ENCODE results near the gene TAF1D.

The TAF1D gene

DNA sequence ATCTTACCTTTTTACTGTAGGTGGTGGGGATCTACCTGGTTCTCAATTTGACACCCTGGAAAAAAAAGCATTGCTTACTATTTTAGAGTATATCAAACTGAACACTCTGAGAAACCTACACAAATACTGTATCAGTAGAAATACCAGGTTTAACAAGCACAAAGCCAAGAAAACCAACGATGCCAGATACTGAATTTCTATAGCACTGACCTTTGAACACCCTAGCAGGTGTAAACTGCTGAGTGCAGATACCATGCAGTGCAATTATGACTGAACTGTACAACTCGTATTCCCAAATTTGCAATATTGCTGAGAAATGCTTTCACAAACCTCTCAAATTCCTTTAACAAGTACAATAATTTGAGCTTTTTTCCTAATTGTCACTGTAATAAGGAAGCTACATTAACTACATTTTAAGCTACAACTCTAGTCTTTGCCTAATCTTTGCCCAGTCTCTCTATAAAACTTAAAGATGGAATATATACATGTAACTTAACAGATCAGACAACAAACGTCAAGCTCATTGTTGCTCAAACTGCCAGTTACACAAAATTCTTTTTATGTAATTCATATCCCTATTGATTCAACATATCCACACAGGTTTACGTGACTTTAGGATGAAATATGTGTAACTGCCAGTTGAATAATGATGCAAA, 8.9 kb downstream of the TAF1D start:
- TF ChIP-seq ARNT (IDR thresholded peaks at IDR 0.05) (no peak), BHLHE40 (IDR thresholded peaks at IDR 0.05; ENCODE audit: borderline replicate concordance) (no peak), FOXM1 (IDR thresholded peaks at IDR 0.05; ENCODE audit: borderline replicate concordance) (no peak), NFRKB (IDR thresholded peaks at IDR 0.05) (no peak), FOXK2 (IDR thresholded peaks at IDR 0.05) (no peak), CTBP1 (IDR thresholded peaks at IDR 0.05; ENCODE audit: borderline replicate concordance) (no peak), SP1 (IDR thresholded peaks at IDR 0.05) (no peak), LEF1 (IDR thresholded peaks at IDR 0.05; ENCODE audit: borderline replicate concordance) (no peak)
- TF ChIP-seq, protein P1, sequence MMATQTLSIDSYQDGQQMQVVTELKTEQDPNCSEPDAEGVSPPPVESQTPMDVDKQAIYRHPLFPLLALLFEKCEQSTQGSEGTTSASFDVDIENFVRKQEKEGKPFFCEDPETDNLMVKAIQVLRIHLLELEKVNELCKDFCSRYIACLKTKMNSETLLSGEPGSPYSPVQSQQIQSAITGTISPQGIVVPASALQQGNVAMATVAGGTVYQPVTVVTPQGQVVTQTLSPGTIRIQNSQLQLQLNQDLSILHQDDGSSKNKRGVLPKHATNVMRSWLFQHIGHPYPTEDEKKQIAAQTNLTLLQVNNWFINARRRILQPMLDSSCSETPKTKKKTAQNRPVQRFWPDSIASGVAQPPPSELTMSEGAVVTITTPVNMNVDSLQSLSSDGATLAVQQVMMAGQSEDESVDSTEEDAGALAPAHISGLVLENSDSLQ (IDR thresholded peaks at IDR 0.05) = no peak
- DNase-seq (ENCODE audit: extremely low spot score) = no peak
- POLR2A ChIA-PET = interaction anchor here (0.7 to 5.4 kb wide), 2 partner anchors 8 to 10 kb away, joined by 3 to 40 read pairs; partner anchors contain the start of genes C11orf54 and TAF1D
- CTCF ChIA-PET = no interaction called here

DNA sequence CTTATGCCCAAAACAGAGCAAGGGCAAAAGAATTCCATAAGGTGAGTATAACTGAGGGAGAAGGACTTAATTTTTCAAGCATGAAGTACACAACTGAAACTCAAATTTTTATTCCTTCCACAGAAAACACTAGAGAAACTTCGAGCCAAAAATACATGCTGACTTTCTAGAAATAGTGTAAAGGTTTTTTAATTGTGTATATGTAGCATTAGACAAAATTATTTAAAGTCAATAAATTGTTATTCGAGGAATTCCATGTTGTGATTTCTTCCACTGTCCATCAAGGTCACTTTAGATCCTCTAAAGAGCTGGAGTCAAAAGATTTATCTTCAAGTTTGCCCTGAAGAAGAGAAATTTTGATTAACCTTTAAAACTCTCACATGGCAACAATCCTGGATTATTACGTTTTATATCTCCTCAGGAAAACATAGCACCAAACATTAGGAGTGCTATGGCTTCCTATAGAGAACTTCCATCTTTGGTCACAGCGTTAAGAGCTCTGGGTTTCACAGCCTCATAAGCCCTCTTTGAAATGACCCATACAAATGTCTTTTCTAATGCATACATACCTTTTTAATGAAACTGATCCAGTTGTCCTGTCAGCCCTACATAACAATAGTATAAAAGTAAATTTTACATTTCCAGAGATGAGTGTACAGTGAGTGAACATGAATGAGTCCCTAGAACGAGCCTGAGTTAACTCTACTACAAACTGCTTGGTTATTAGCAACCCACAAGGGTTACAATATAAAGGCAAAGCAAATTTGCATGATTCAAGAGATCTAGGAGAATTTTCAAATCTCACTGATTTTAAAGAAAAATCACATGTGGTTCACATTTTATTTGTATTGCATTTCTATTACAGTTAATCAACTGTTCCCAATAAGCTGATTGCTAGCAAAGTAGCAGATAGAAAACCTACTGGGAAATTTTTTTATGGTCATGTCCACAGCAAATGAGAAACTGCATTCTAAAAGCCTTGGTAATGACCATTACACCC, 10.9 kb downstream of the TAF1D start:
- ChIA-PET CTCF (interaction anchor here (1.1 kb wide), 1 partner anchor 496 kb away, joined by 3 read pairs; no protein-coding TSS in a partner anchor), POLR2A (interaction anchor here (1.0 to 5.4 kb wide), 2 partner anchors 10 to 54 kb away, joined by 4 to 40 read pairs; partner anchors contain the start of genes C11orf54, MED17 and TAF1D)
- TF ChIP-seq TARDBP (IDR thresholded peaks at IDR 0.05) = no peak
- TF ChIP-seq, protein P1 (IDR thresholded peaks at IDR 0.05) = no peak
- TF ChIP-seq BHLHE40 (IDR thresholded peaks at IDR 0.05; ENCODE audit: borderline replicate concordance) = no peak
- TF ChIP-seq CTBP1 (IDR thresholded peaks at IDR 0.05; ENCODE audit: borderline replicate concordance) = no peak
- TF ChIP-seq FOXM1 (IDR thresholded peaks at IDR 0.05; ENCODE audit: borderline replicate concordance) = no peak
- no peak for DNase-seq (ENCODE audit: extremely low spot score)

DNA sequence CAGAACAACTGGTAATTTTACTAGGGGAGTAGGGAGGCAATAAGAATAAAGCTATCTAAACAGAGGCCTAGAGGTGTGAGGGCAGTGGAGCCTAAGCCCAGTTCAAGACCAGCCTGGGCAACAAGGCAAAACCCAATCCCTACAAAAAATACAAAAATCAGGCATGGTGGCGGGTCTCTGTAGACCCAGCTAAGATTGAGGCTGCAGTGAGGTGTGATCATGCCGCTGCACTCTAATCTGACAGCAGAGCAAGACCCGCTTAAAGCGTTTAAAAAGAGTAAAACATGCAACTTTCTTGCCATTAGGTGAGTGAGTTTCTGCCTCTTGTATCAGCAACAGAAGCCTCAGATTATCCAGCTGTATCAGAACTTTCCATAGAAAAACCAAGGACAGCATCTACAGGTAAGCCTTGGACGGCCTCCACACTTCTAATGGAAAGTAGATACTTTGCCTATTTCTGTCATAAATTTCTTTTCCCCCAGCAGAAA, 12.1 kb downstream of the TAF1D start:
- DNase-seq (ENCODE audit: extremely low spot score) = no peak
- POLR2A ChIA-PET = interaction anchor here (5.4 kb wide), 1 partner anchor 12 kb away, joined by 40 read pairs; the partner anchor contains the start of genes C11orf54 and TAF1D

GRCh38 chr11:93728792-93729128, 12.5 kb downstream of the TAF1D start:
- DNase-seq (ENCODE audit: extremely low spot score) = no peak
- POLR2A ChIA-PET = interaction anchor here (5.4 kb wide), 1 partner anchor 12 kb away, joined by 40 read pairs; the partner anchor contains the start of genes C11orf54 and TAF1D
- CTCF ChIA-PET = no interaction called here
- TF ChIP-seq BHLHE40 (IDR thresholded peaks at IDR 0.05; ENCODE audit: borderline replicate concordance) = no peak
- no peak for TF ChIP-seq SUZ12 (IDR thresholded peaks at IDR 0.05)
- TF ChIP-seq ARNT (IDR thresholded peaks at IDR 0.05) = no peak
- no peak for TF ChIP-seq FOXM1 (IDR thresholded peaks at IDR 0.05; ENCODE audit: borderline replicate concordance)
- no peak for TF ChIP-seq ELF4 (IDR thresholded peaks at IDR 0.05)
- no peak for TF ChIP-seq NFRKB (IDR thresholded peaks at IDR 0.05)
- no peak for TF ChIP-seq LEF1 (IDR thresholded peaks at IDR 0.05; ENCODE audit: borderline replicate concordance)
- no peak for TF ChIP-seq HDGF (IDR thresholded peaks at IDR 0.05; ENCODE audit: borderline replicate concordance)
- no peak for TF ChIP-seq FOXK2 (IDR thresholded peaks at IDR 0.05)
- TF ChIP-seq TARDBP (IDR thresholded peaks at IDR 0.05) = no peak

More for the DNA sequence above, 12.1 kb downstream of the TAF1D start:
- no peak for TF ChIP-seq BHLHE40 (IDR thresholded peaks at IDR 0.05; ENCODE audit: borderline replicate concordance)
- CTCF ChIA-PET = no interaction called here

- no peak for TF ChIP-seq SP1 (IDR thresholded peaks at IDR 0.05)
- no peak for TF ChIP-seq CTBP1 (IDR thresholded peaks at IDR 0.05; ENCODE audit: borderline replicate concordance)
- TF ChIP-seq TARDBP (IDR thresholded peaks at IDR 0.05) = no peak
- no peak for TF ChIP-seq L3MBTL2 (conservative IDR thresholded peaks at IDR 0.05)
- no peak for TF ChIP-seq ARNT (IDR thresholded peaks at IDR 0.05)
- TF ChIP-seq ELF4 (IDR thresholded peaks at IDR 0.05) = no peak
- TF ChIP-seq HDGF (IDR thresholded peaks at IDR 0.05; ENCODE audit: borderline replicate concordance) = no peak
- TF ChIP-seq LEF1 (IDR thresholded peaks at IDR 0.05; ENCODE audit: borderline replicate concordance) = no peak
- TF ChIP-seq FOXK2 (IDR thresholded peaks at IDR 0.05) = no peak
- TF ChIP-seq, protein P1 (IDR thresholded peaks at IDR 0.05) = no peak
- TF ChIP-seq FOXA1 (IDR thresholded peaks at IDR 0.05) = no peak
- TF ChIP-seq FOXM1 (IDR thresholded peaks at IDR 0.05; ENCODE audit: borderline replicate concordance) = no peak
- TF ChIP-seq BHLHE40 (IDR thresholded peaks at IDR 0.05; ENCODE audit: borderline replicate concordance) = no peak
- no peak for TF ChIP-seq ZNF384 (IDR thresholded peaks at IDR 0.05)
- TF ChIP-seq NFRKB (IDR thresholded peaks at IDR 0.05) = no peak
- no peak for DNase-seq (ENCODE audit: extremely low spot score)
- ChIA-PET CTCF (interaction anchor here (1.0 kb wide), 1 partner anchor 493 kb away, joined by 3 read pairs; no protein-coding TSS in a partner anchor), POLR2A (interaction anchor here (1.6 to 5.4 kb wide), 2 partner anchors 13 kb away, joined by 11 to 40 read pairs; partner anchors contain the start of genes C11orf54 and TAF1D)
Measured at GRCh38 chr11:93727985-93728791, 13.1 kb downstream of the TAF1D start.

Data from HEK293T (cell line).